HCT116 (cell line): ENCODE data around the gene COL7A1.

Experiments
- EZH2 ChIP-seq: fragments of 200-600 bp; sonication (generic); IDR thresholded peaks from 2 replicates; pipeline ENCODE4 v1.6.1; 2017; ENCODE audit warnings: antibody characterized with exemption, mixed run types
- EZH2phosphoT487 ChIP-seq: fragments of 200-600 bp; IDR thresholded peaks from 2 replicates; pipeline ENCODE4 v1.6.1; 2018; ENCODE audit warnings: antibody characterized with exemption, borderline replicate concordance
- JUND ChIP-seq: IDR thresholded peaks from 2 replicates; pipeline ENCODE4 v1.6.1; 2012
- MAX ChIP-seq: IDR thresholded peaks from 2 replicates; pipeline ENCODE4 v1.6.1; 2012
- POLR2A ChIP-seq: IDR thresholded peaks from 2 replicates; pipeline ENCODE4 v1.7.0; 2011; ENCODE audit warnings: borderline replicate concordance; ENCODE audit not compliant: insufficient read depth, insufficient read length; ENCODE audit errors: extremely low read depth
- RAD21 ChIP-seq: IDR thresholded peaks from 2 replicates; pipeline ENCODE4 v1.6.1; 2012; ENCODE audit warnings: low read depth, mild to moderate bottlenecking
- SP1 ChIP-seq: IDR thresholded peaks from 2 replicates; pipeline ENCODE4 v1.6.1; 2012; ENCODE audit warnings: low read depth
- TCF7L2 ChIP-seq: IDR thresholded peaks from 2 replicates; pipeline ENCODE4 v1.7.0; 2011; ENCODE audit warnings: borderline replicate concordance, inconsistent platforms; ENCODE audit not compliant: insufficient read depth, insufficient read length; ENCODE audit errors: extremely low read depth
- YY1 ChIP-seq: IDR thresholded peaks from 2 replicates; pipeline ENCODE4 v1.6.1; 2011; ENCODE audit warnings: low read length, low read depth, moderate library complexity, mild to moderate bottlenecking; ENCODE audit not compliant: insufficient replicate concordance; ENCODE audit errors: extremely low read depth
- TF ChIP-seq, protein P1 (sequence below), 3 experiments: fragments of 200-600 bp in 1 of 3; sonication (generic) in 1 of 3; IDR thresholded peaks in 2 of 3; conservative IDR thresholded peaks in 1 of 3; 2 replicates each; pipeline ENCODE4 v1.5.1; 2012 to 2017; ENCODE audit warnings: low read depth in 2 of 3, low read length in 2 of 3, antibody characterized with exemption in 1 of 3, borderline replicate concordance in 1 of 3, control low read depth in 1 of 3, mild to moderate bottlenecking in 1 of 3, mixed read lengths in 1 of 3, mixed run types in 1 of 3, moderate library complexity in 1 of 3; ENCODE audit not compliant: insufficient read depth in 1 of 3
- TF ChIP-seq, protein P2 (sequence below): IDR thresholded peaks from 2 replicates; pipeline ENCODE4 v1.6.1; 2012; ENCODE audit warnings: low read depth

DNA sequence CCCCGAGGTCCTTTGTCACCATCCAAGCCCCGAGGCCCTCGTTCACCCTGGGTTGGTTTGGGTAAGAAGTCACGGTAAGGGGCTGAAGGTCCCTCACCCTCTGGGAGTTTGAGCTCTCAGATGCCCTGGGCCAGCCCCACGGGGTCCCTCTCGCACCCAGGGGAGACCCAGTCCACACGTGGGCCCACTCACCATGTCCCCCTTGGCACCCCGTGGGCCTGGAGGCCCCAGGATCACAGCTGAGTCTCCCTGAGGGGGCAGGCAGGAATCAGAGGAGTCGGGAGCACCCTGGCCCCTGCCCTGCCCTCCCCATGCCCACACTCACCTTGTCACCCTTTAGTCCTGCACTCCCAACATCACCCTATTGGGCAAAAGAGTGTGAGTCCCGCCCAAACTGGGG is 25.7 kb downstream of the COL7A1 start:
- TF ChIP-seq, protein P1, sequence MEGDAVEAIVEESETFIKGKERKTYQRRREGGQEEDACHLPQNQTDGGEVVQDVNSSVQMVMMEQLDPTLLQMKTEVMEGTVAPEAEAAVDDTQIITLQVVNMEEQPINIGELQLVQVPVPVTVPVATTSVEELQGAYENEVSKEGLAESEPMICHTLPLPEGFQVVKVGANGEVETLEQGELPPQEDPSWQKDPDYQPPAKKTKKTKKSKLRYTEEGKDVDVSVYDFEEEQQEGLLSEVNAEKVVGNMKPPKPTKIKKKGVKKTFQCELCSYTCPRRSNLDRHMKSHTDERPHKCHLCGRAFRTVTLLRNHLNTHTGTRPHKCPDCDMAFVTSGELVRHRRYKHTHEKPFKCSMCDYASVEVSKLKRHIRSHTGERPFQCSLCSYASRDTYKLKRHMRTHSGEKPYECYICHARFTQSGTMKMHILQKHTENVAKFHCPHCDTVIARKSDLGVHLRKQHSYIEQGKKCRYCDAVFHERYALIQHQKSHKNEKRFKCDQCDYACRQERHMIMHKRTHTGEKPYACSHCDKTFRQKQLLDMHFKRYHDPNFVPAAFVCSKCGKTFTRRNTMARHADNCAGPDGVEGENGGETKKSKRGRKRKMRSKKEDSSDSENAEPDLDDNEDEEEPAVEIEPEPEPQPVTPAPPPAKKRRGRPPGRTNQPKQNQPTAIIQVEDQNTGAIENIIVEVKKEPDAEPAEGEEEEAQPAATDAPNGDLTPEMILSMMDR (IDR thresholded peaks at IDR 0.05 in 2 of 3, conservative IDR thresholded peaks at IDR 0.05 in 1 of 3; ENCODE audit: borderline replicate concordance in 1 of 3, insufficient read depth in 1 of 3, low read depth in 2 of 3, low read length in 2 of 3) = no peak
- no peak for TF ChIP-seq EZH2
- TF ChIP-seq, protein P2, sequence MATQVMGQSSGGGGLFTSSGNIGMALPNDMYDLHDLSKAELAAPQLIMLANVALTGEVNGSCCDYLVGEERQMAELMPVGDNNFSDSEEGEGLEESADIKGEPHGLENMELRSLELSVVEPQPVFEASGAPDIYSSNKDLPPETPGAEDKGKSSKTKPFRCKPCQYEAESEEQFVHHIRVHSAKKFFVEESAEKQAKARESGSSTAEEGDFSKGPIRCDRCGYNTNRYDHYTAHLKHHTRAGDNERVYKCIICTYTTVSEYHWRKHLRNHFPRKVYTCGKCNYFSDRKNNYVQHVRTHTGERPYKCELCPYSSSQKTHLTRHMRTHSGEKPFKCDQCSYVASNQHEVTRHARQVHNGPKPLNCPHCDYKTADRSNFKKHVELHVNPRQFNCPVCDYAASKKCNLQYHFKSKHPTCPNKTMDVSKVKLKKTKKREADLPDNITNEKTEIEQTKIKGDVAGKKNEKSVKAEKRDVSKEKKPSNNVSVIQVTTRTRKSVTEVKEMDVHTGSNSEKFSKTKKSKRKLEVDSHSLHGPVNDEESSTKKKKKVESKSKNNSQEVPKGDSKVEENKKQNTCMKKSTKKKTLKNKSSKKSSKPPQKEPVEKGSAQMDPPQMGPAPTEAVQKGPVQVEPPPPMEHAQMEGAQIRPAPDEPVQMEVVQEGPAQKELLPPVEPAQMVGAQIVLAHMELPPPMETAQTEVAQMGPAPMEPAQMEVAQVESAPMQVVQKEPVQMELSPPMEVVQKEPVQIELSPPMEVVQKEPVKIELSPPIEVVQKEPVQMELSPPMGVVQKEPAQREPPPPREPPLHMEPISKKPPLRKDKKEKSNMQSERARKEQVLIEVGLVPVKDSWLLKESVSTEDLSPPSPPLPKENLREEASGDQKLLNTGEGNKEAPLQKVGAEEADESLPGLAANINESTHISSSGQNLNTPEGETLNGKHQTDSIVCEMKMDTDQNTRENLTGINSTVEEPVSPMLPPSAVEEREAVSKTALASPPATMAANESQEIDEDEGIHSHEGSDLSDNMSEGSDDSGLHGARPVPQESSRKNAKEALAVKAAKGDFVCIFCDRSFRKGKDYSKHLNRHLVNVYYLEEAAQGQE = no peak
- TF ChIP-seq EZH2phosphoT487 = no peak
- no peak for TF ChIP-seq POLR2A
- TF ChIP-seq TCF7L2 = no peak
- no peak for TF ChIP-seq MAX
- TF ChIP-seq YY1 = no peak
- no peak for TF ChIP-seq SP1
- TF ChIP-seq RAD21 = no peak
- no peak for TF ChIP-seq JUND
